Stomach (tissue), 9 donors: Measurements from ENCODE around the gene RBM15. TPM values are rescaled to one million over a fixed set of nuclear protein-coding genes. Genes with fewer than 3 reads are reported as not detected.

Source experiments
- DNase-seq, 2 donors: peaks; one replicate each; pipeline versions ENCODE4 v3.0.0 to v3.0.0-alpha.2; 2013 to 2019
- H3K27ac ChIP-seq, 5 donors: fragments of 200-600 bp in 4 of 5; sonication (generic) in 4 of 5; one replicate each; pipeline ENCODE4 v1.5.1; 2013 to 2019; ENCODE audit warnings: mild to moderate bottlenecking in 1 of 5, moderate library complexity in 1 of 5
- H3K27me3 ChIP-seq, 3 donors: fragments of 200-600 bp; sonication (generic); one replicate each; pipeline ENCODE4 v1.5.1; 2017 to 2019; ENCODE audit warnings: mixed run types in 1 of 3
- H3K36me3 ChIP-seq, 4 donors: fragments of 200-600 bp; sonication (generic); 1 replicate in 3 of 4; 2 replicates in 1 of 4; pipeline ENCODE4 v1.5.1; 2016 to 2019
- H3K4me1 ChIP-seq, 4 donors: fragments of 200-600 bp; sonication (generic); one replicate each; pipeline ENCODE4 v1.5.1; 2016 to 2019
- H3K4me3 ChIP-seq, 4 donors: fragments of 200-600 bp; sonication (generic) in 3 of 4; one replicate each; pipeline ENCODE4 v1.5.1; 2016 to 2019; ENCODE audit warnings: mild to moderate bottlenecking in 1 of 4
- H3K9me3 ChIP-seq, 4 donors: fragments of 200-600 bp; sonication (generic); one replicate each; pipeline ENCODE4 v1.5.1; 2016 to 2019
- CTCF ChIP-seq, 7 experiments: fragments of 450-650 bp in 4 of 7; fragments of 200-600 bp in 3 of 7; sonication (generic) in 3 of 7; IDR thresholded peaks; one replicate each; pipeline ENCODE4 v1.5.1; 2016 to 2019; ENCODE audit warnings: antibody characterized with exemption in 7 of 7, control low read depth in 2 of 7, mild to moderate bottlenecking in 1 of 7
- EP300 ChIP-seq: sonication (generic); formaldehyde crosslinking; IDR thresholded peaks from one replicate; pipeline ENCODE4 v1.6.1; 2017; ENCODE audit warnings: antibody characterized with exemption
- POLR2A ChIP-seq, 4 donors: fragments of 450-650 bp; IDR thresholded peaks; one replicate each; pipeline ENCODE4 v1.6.1; 2016; ENCODE audit warnings: antibody characterized with exemption in 4 of 4, control low read depth in 2 of 4, mild to moderate bottlenecking in 1 of 4, moderate library complexity in 1 of 4
- POLR2AphosphoS5 ChIP-seq, 3 donors: sonication (generic); formaldehyde crosslinking; IDR thresholded peaks; one replicate each; pipeline ENCODE4 v1.6.1; 2016; ENCODE audit warnings: antibody characterized with exemption in 3 of 3
- WGBS, 5 donors: extraction: QIAGEN DNeasy Blood & Tissue Kit in 3 of 5; methylation state at CpG; one replicate each; pipeline versions ENCODE4 v1.1.5 to v1.1.7; 2013 to 2018; 5-methylcytosine and 5-hydroxymethylcytosine counted together
- intact Hi-C: fragments of 100-400 bp; cut with DNase I; formaldehyde crosslinking; loops from one replicate; pipeline ENCODE4 v1.15.1; 2023; ENCODE audit warnings: low total_unique reads
- polyA plus RNA-seq, 3 donors: library from polyadenylated mRNA; stranded (reverse); fragments of 200-250 nt; gene quantifications; one replicate each; pipeline ENCODE4 v1.2.3, GENCODE V29; 2013
- total RNA-seq, 5 donors: library from RNA; depleted of rRNA; stranded (reverse); fragments of >200 nt; gene quantifications; one replicate each; pipeline versions ENCODE4 v1.1.0 to v1.2.3, GENCODE V29; 2014 to 2016
- donor health status: healthy with polysubstance abuse.
- donor health status: Bipolar disorder and iron deficiency.
- donor health status: healthy.

RBM15 gene
- total and polyA plus RNA-seq, 8 donors: 1.5 to 58.6 (median 34.1) TPM

- intact Hi-C loops: loop anchor here (10.0 kb wide), 1 partner anchor 147 kb away; no protein-coding TSS in a partner anchor
- H3K4me3 ChIP-seq: no peak overlapping the region
- H3K27me3 ChIP-seq: no peaks in the 10 kb centered on the region
- no peaks in the 10 kb centered on the region for H3K4me1 ChIP-seq
- H3K27ac ChIP-seq: no peak overlapping the region
- TF ChIP-seq CTCF (IDR thresholded peaks at IDR 0.05) (no peak), POLR2AphosphoS5 (IDR thresholded peaks at IDR 0.05) (no peak), EP300 (no peak), POLR2A (IDR thresholded peaks at IDR 0.05) (no peak)
- WGBS, 5 donors: 79 to 85% (median 81%) methylated on average over 4 of the region's 4 CpGs
- no peaks in the 10 kb centered on the region for H3K9me3 ChIP-seq
- DNase-seq: no peak
- no peaks in the 10 kb centered on the region for H3K36me3 ChIP-seq
These were observed 21.1 kb upstream of the RBM15 start for GRCh38 chr1:110318046-110318445.

GRCh38 chr1:110319332-110320167 is 19.6 kb upstream of the RBM15 start:
- WGBS, 5 donors: 44 to 74% (median 60%) methylated on average over 4 of the region's 4 CpGs
- no peak for DNase-seq

GRCh38 chr1:110320168-110320518 is 19.0 kb upstream of the RBM15 start:
- 64 to 78% (median 74%) methylated on average over 1 of the region's 1 CpG for WGBS, 5 donors
- DNase-seq: no peak
- TF ChIP-seq EP300 (no peak), CTCF (IDR thresholded peaks at IDR 0.05) (no peak)
- H3K36me3 ChIP-seq: no peaks in the 10 kb centered on the region
- no peaks in the 10 kb centered on the region for H3K4me1 ChIP-seq
- intact Hi-C loops: no loop called here
- peak overlapping the region in 3 of 5 donors; percentile 31 to 66 (median 46) for H3K27ac ChIP-seq
- no peak overlapping the region for H3K4me3 ChIP-seq
- no peaks in the 10 kb centered on the region for H3K9me3 ChIP-seq
- no peaks in the 10 kb centered on the region for H3K27me3 ChIP-seq

More at GRCh38 chr1:110319332-110320167, 19.6 kb upstream of the RBM15 start:
- Histone ChIP-seq H3K4me1 (no peaks in the 10 kb centered on the region), H3K4me3 (no peak overlapping the region), H3K36me3 (no peaks in the 10 kb centered on the region), H3K27ac (peak overlapping the region in 3 of 5 donors; percentile 31 to 66 (median 46)), H3K9me3 (no peaks in the 10 kb centered on the region), H3K27me3 (no peaks in the 10 kb centered on the region)
- intact Hi-C loops: loop anchor here (10.0 kb wide), 1 partner anchor 145 kb away; no protein-coding TSS in a partner anchor
- TF ChIP-seq EP300: no peak
- no peak for TF ChIP-seq POLR2AphosphoS5 (IDR thresholded peaks at IDR 0.05)
- TF ChIP-seq POLR2A (IDR thresholded peaks at IDR 0.05): no peak
- no peak for TF ChIP-seq CTCF (IDR thresholded peaks at IDR 0.05)

- 62 to 73% (median 68%) methylated on average over 2 of the region's 2 CpGs for WGBS, 5 donors
- no peaks in the 10 kb centered on the region for H3K27me3 ChIP-seq
- DNase-seq: no peak
- TF ChIP-seq POLR2AphosphoS5 (IDR thresholded peaks at IDR 0.05) (no peak), POLR2A (IDR thresholded peaks at IDR 0.05) (no peak), EP300 (no peak), CTCF (IDR thresholded peaks at IDR 0.05) (no peak)
- H3K9me3 ChIP-seq: no peaks in the 10 kb centered on the region
- intact Hi-C loops: no loop called here
- H3K4me3 ChIP-seq: no peak overlapping the region
- no peak overlapping the region for H3K27ac ChIP-seq
- H3K36me3 ChIP-seq: no peaks in the 10 kb centered on the region
- no peaks in the 10 kb centered on the region for H3K4me1 ChIP-seq
These were observed 18.1 kb upstream of the RBM15 start for GRCh38 chr1:110321045-110321444.
